NCI-H748 (cell line): ENCODE data around the gene AGRN.

Experiments
- DNase-seq: peaks from one replicate; lab custom pipeline; 2025; ENCODE audit not compliant: unreplicated experiment; lab: John Stamatoyannopoulos, UW

The AGRN gene

GRCh38 chr1:1035291-1035943, 15.5 kb downstream of the AGRN start:
- DNase-seq: no peak

GRCh38 chr1:1037366-1038327, 17.7 kb downstream of the AGRN start:
- DNase-seq: peak; percentile 15

- DNase-seq: no peak
Measured at GRCh38 chr1:1038694-1039093, 18.8 kb downstream of the AGRN start.

- DNase-seq: no peak
Measured at GRCh38 chr1:1039145-1039910, 19.4 kb downstream of the AGRN start.

- DNase-seq: peak; percentile 81
Measured at GRCh38 chr1:1040004-1040991, 20.4 kb downstream of the AGRN start.

- peak; percentile 42 for DNase-seq
Measured at GRCh38 chr1:1041092-1041523, 21.2 kb downstream of the AGRN start.

- DNase-seq: no peak
Measured at GRCh38 chr1:1041873-1042272, 22.0 kb downstream of the AGRN start.

GRCh38 chr1:1042835-1043234, 22.9 kb downstream of the AGRN start:
- no peak for DNase-seq

- DNase-seq: no peak
Measured at GRCh38 chr1:1043411-1043810, 23.5 kb downstream of the AGRN start.

GRCh38 chr1:1043921-1044320, 24.0 kb downstream of the AGRN start:
- no peak for DNase-seq

- no peak for DNase-seq
Measured at GRCh38 chr1:1044455-1045078, 24.6 kb downstream of the AGRN start.

- no peak for DNase-seq
Measured at GRCh38 chr1:1045129-1045528, 25.2 kb downstream of the AGRN start.

GRCh38 chr1:1046243-1046642, 26.3 kb downstream of the AGRN start:
- no peak for DNase-seq

- DNase-seq: no peak
Measured at GRCh38 chr1:1046767-1047166, 26.8 kb downstream of the AGRN start.

- DNase-seq: no peak
Measured at GRCh38 chr1:1047407-1047806, 27.5 kb downstream of the AGRN start.

GRCh38 chr1:1047963-1048362, 28.0 kb downstream of the AGRN start:
- no peak for DNase-seq

GRCh38 chr1:1048765-1049164, 28.8 kb downstream of the AGRN start:
- DNase-seq: peak; percentile 7

- DNase-seq: no peak
Measured at GRCh38 chr1:1049318-1050165, 29.6 kb downstream of the AGRN start.

GRCh38 chr1:1050577-1051052, 30.7 kb downstream of the AGRN start:
- DNase-seq: no peak
